NCI-H510A (cell line): ENCODE data around the gene CGGBP1.
A peak's percentile ranks its signal among the peaks of the same experiment; 100 is the strongest.

Experiments used
- DNase-seq: peaks from one replicate; lab custom pipeline; 2025; lab: John Stamatoyannopoulos, UW

CGGBP1 gene

DNA sequence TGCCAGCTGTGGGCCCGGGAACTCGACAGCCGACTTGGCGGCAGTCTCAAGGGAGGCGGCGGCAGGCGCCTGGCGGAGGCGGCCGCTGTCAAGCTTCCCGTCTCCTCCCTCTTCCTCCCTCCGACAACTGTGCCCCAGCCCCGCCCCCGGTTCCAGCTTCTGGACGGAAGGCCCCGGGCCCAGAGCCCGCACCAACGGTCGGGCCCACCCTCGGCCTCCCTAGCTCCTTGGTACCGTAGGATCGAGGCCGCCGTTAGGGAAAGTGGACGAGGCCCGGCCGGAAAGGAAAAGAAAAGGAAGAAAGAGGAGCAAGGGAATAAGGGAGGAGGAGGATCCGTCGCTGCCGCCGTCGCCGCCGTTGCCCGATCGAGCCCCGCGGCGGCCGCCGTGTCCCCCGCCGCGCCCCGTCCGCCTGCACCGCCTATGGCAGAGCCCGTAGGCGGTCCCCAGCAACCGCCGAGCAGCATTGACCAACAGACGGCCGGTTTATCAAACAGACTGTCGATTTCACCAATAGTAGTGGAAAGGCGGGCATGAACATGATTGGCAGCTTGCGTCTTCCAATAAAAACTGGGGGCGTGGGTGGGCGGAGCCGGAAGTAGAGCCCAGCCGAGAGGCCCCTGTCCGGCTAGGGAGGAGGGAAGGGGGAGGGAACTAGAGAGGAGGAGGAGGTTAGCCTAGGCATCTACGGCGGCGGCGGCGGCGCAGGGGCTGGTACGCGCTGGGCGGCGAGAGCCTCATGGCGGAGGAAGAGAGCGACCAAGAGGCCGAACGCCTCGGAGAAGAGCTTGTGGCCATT lies at the start of gene CGGBP1, which contains the start of gene ZNF654:
CGGBP1 (minus strand) TSS at position 425 of the 799 bp plus-strand sequence. CDS start 3,029 bp downstream, outside the sequence.
ZNF654 (plus strand) TSS at position 675 of the 799 bp plus-strand sequence; CDS start at position 740, 65 bp downstream.
- DNase-seq = peak; percentile 99

DNA sequence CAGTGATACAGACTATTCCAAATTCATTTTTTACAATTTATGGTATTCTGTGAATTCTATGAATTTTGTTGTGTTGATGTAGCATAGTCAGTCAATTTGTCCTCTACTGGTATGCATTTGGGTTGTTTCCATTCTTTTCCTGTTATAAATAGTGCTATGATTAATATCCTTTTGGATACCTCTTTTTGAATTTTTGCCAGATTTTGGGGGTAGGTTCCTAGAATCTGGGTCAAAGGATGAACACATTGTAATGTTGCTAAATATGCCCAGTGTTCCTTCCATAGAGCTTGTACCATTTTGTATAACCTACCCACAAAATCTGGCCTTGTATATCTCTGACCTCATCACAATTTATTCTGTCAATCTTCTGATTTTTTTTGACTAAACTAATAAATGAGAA lies 46.5 kb upstream of the CGGBP1 start:
- no peak for DNase-seq

- no peak for DNase-seq
Observed at GRCh38 chr3:88101142-88101541, 42.3 kb upstream of the CGGBP1 start.

GRCh38 chr3:88093266-88093665 lies 34.5 kb upstream of the CGGBP1 start:
- no peak for DNase-seq

DNA sequence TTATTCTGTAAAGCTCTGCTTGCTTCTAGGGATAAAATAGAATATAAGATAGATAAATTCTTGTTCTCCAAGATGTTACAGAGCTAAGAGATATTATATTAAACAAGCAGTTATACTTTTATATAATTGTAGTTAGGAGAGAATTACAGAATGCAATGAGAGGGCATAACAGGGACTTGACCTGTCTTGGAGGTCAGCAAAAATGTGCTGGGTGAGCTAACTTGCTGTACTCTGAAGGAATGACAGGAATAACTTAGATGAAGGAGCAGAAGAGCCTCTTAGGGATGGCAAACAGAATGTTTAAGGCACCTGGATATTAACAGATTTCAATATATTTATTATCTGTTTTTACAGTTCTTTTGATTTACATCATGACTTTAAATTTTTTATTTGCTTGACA lies 33.5 kb upstream of the CGGBP1 start:
- no peak for DNase-seq

- DNase-seq = no peak
Observed at GRCh38 chr3:88090681-88091080, 31.9 kb upstream of the CGGBP1 start.

DNA sequence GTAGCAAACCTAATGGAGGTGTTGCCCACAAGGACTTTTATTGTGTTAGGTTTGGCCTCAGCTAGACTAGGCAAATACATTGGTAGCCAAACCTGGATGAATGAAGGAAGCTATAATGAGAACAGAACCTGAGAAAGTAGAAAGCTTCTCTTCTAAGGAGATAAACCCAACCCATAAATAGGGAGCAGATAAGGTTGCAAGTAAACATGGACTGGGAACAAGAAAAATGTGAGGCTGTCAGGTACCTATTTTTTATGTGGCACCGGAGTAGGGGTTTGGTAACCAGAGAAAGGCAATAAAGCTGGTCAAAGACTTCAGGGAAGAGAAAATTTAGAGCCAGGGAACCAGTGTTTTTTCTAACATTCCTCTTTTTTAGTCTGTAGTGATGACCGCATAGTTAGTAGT lies 25.3 kb upstream of the CGGBP1 start:
- no peak for DNase-seq

DNA sequence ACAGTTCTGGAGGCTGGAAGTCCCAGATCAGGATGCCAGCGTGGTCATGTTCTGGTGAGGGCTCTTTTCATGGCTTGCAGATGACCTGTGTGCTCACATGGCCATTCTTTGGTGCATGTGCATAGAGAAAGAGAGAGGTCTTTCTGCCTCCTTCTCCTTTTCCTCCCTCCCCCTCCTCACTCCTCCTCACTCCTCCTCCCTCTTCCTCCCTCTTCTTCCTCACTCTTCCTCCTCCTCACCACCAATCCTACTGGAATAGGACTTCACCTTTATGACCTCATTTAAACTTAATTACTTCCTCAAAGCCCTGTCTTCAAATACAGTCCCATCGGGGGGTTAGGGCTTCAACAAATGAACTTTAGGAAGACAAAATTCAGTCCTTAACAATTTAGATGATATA lies 24.0 kb upstream of the CGGBP1 start:
- no peak for DNase-seq

DNA sequence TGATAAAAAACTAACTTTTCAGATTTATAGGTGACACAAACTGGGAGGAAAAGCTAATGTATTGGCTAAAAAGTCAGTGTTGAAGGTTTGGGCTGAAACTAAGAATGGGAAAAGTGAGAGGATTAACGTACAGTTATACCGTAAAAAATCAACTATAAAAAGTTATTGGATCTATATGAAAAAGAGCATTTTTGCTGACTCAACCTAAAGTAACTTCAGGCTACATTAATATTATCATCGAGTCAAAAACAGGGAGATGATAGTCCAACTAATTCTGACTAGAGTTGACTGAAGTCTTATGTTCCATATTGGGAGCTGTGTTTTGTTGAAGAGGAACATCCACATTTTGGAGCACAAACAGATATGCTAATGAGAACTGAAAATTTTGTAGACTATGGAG lies 20.1 kb upstream of the CGGBP1 start:
- no peak for DNase-seq

GRCh38 chr3:88076712-88077111 lies 17.9 kb upstream of the CGGBP1 start:
- no peak for DNase-seq

DNA sequence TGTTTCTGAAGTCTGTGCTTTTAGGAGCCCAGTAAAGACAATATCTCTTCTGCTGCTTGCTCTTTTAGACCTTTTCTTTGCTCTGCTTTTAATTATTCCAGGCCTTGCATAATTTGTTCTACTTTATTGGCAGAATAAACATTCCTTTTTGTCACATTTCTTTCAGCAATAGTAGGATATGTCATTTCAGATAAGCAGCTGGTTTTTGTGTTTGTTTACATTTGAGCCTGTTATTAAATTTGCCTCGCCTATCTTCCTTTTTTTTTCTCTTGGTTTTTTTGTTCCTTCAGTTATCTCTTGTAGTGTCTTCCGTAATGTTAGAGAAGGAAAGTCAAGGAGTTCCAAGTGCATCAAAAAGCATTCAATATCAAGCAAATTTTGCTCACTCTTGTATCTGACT lies 16.7 kb upstream of the CGGBP1 start:
- DNase-seq = no peak

DNA sequence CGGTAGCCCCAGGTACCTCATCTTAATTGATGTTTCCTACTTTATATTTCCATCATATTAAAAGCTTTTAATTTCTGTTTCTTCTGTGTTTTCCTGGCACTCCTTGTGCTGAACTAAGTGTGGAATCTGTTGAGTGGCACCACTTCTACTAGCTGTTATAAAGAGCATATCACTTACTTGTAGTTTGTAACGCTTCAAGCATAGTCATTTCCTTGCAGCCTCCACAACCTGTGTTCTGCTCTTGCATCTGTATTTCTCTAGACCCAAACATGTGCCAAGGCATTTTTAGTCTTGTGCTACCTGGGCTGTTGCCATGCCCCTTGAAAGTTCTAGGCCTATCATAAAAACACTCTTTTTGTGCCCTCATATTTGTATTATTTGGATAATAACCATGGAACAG lies 16.3 kb upstream of the CGGBP1 start:
- DNase-seq = no peak

DNA sequence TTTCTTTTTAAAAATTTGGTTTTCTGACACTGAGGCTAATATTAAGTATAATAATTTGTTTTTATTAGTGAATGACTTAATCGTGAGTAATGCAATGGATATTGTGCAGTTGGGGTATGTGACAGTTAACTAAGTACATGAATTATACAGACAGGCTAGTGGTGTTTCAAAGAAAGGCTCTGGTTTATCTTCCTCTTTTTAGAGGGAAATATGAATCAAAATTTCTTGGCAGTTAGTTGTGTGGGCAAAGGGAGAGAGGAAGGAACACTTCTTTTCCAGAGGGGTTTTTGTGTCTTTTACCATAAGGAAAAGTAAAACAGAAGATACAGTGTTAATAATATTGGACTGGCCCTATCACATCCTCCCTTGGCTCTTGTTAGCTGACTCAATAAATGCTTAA lies 2.9 kb upstream of the CGGBP1 start:
- DNase-seq = no peak

GRCh38 chr3:88059380-88060170 lies 770 bp upstream of the CGGBP1 start:
- no peak for DNase-seq

DNA sequence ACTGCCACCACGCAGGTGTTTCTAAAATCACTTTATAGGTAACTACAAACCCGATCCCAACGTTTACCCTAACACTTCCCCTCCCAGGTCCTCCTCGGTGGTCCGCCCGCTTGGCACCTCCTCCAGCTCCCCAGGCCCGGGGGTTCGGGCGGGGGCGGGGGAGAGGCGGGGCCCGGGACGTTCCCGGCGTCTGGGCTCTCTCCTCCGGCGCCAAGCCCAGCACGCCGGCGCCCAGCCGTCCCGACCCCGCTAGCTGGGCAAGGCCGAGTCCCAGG lies 562 bp downstream of the CGGBP1 start:
- DNase-seq = no peak

- no peak for DNase-seq
Observed at GRCh38 chr3:88057630-88058305, 1.0 kb downstream of the CGGBP1 start.

GRCh38 chr3:88046766-88047165 lies 12.0 kb downstream of the CGGBP1 start:
- DNase-seq = no peak

DNA sequence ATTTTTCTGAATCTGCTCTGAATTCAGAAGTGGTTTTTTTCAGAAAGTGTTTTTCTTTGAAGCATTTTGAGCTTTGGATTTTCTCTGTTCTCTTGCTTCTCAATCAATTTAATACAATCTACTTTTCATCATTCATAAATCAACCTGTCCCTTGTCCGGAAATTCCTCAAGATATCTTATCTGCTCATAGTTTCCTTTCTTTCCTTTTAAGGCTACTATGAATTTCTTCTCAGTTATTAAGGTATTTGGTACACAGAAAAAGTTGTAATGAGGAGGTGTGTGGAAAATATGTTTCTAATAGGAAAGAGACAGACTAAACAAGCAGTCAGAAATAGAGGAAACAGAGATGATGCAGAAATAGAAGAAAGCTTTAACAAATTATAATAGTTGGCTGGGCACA lies 14.4 kb downstream of the CGGBP1 start:
- no peak for DNase-seq

- DNase-seq = no peak
Observed at GRCh38 chr3:88041005-88041404, 17.8 kb downstream of the CGGBP1 start.

DNA sequence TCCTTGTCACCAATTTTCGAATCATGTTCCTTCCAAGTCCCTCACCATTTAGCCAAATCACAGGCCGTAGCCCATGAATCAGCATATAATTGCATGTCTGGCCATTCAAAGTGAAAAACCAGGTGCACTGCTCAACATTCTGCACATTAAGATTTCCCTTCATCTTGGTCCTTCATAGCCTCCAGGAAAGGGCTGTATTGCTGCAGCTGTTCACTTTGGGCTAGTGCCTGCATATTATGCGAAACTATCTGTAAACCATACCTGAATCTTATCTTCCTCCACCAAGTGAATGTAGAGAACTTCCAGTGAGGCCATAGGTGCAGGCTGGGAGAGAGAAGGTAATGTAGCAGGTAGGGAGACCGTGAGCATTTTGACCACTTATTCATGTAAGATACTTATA lies 18.3 kb downstream of the CGGBP1 start:
- DNase-seq = no peak

GRCh38 chr3:88038566-88038965 lies 20.2 kb downstream of the CGGBP1 start:
- DNase-seq = no peak

DNA sequence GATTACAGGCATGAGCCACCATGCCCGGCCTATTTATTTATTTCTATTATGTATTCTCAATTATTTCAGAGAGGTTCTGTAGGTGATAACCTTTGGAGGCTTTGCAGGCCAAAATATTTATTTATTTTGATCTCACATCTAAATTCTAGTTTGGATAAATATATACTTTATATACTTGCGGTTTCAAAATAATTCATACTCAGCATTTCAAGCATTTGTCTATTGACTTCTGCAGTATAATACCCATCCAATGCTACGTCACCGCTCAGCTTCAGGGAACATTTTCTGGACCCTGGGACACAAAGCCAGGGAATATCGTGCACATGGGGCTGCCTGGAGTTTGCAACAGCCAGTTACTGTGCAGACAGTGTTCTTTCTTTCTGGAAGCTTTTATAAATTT lies 22.6 kb downstream of the CGGBP1 start:
- no peak for DNase-seq
